HG02852 (cell line): ENCODE results near the gene PITPNM2.
A peak's percentile ranks its signal among the peaks of the same experiment; 100 is the strongest.
"Not testable (repeated sequence)": the region's sequence is repeated elsewhere in the genome, so short reads cannot be mapped to it uniquely, and the experiment has no call there.

Experiments used
- ATAC-seq: cut with Tn5 transposase; IDR thresholded peaks from one replicate; pipeline ENCODE4 v1.9.1; 2021; ENCODE audit warnings: mild to moderate bottlenecking, moderate library complexity; ENCODE audit not compliant: unreplicated experiment

PITPNM2 gene

DNA sequence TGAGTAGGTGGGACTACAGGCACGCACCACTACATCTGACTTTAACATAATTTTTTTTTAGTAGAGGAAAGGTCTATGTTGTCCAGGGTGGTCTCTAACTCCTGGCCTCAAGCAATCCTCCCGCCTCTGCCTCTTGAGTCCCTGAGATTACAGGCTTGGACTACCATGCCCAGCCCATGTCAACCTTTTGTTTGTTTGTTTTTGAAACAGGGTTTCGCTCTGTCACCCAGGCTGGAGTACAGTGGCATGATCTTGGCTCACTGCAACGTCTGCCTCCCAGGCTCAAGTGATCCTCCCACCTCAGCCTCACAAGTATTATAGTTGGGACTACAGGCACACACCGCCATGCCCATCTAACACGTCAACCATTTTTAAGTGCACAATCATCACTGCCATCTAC is 29.2 kb downstream of the PITPNM2 start:
- no peak for ATAC-seq

DNA sequence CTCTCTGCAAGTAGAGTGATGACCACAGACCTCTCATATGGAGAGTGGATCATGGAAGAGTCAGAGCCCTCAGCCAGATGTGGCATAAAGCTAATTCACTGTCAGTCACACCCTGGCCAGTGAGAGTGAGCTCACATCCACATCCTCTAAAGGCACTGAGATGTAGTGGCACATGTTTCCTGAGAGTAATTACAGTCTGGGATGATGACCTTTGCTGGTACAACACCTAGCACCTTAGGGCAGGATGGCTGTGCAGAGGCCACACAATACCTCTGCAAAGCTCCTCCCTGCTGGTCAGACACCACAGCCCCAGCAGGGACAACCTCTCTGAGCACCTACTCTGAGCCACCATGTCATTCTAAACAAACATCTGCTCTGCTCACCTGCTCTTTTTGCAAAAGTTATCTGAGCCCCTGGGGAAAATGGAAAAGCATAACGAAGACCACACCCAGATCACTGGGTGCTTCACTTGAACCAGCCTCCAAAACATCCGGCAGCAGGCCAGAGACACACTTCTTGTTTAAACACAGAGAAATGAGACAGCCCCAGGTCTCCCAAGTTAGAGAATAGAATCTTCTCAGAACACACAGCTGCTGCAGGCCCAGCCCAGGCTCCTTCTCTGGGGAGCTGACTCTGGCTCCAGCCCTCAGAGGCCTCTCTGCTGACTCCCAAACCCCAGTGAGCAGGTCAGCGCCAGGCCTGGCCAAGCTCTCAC is 30.3 kb downstream of the PITPNM2 start:
- ATAC-seq, result no peak

DNA sequence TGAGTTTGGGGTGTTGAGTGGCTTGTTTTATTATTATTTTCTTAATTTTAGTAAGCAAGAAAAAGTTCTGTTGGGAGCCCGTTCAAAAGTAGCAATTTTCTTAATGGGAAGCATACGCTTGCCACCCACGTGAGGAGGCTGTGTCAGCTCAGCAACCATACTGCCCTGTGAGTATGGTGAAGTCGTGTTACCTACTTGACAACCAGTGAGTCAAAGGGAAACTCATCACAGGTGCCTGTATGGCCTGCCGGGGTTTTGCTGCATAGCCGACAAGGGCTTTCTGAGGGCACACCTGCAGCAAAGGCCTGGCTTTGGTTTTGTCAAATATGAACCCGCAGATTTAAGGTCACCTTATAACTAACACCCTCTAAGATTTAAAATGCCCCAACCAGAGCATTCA is 31.1 kb downstream of the PITPNM2 start:
- ATAC-seq, result peak; percentile 90

DNA sequence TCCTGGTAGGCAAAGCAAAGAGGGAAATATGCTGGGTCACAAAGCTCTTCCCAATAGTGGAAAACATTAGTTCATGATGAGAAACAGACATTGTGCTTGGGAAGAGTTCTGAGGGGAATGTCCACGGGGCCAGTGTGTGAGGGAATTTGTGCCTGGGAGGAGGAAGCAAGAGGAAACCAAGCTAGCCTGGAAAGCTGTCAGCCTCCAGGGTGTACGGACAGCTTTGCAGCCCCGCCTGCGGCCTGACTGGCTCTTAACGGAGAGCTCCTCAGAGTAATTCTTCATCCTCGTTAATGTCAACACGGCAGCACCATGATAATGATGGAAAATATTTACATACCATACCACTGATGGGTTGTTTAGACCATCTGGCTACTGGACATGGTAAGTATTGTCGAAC is 32.4 kb downstream of the PITPNM2 start:
- ATAC-seq, result no peak

DNA sequence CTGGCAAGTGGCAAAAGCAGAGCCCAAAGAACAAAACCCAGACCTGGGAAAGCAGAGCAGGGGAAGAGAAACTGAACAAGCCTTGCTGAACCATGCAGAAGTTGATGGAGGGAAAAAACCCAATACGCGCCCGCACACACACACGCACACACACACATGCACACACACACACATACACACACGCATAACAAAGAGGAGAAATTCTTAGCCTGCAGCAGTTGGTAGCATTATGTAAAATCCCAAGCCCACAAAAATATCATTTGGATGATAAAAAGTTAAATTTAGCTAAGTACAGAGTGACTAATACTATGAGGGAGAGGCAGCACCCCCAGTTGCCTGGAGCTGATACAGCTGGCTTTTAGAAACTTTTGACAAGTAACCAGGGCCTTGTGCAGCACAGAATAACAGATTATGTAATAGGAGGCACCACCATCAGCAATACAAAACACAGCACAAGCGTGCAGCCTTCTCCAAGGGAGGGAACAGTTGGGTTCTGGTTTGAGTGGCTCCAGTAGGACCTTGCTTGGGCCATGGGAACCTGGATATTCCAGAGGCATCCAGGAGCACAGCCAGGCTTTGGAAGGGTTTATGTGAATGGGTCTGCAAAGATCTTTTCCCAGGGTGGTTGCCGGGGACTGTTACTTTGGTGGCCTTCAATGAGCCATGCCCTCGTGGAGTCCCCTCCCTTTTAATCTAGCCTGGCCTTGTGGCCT is 35.3 kb downstream of the PITPNM2 start:
- no peak for ATAC-seq

DNA sequence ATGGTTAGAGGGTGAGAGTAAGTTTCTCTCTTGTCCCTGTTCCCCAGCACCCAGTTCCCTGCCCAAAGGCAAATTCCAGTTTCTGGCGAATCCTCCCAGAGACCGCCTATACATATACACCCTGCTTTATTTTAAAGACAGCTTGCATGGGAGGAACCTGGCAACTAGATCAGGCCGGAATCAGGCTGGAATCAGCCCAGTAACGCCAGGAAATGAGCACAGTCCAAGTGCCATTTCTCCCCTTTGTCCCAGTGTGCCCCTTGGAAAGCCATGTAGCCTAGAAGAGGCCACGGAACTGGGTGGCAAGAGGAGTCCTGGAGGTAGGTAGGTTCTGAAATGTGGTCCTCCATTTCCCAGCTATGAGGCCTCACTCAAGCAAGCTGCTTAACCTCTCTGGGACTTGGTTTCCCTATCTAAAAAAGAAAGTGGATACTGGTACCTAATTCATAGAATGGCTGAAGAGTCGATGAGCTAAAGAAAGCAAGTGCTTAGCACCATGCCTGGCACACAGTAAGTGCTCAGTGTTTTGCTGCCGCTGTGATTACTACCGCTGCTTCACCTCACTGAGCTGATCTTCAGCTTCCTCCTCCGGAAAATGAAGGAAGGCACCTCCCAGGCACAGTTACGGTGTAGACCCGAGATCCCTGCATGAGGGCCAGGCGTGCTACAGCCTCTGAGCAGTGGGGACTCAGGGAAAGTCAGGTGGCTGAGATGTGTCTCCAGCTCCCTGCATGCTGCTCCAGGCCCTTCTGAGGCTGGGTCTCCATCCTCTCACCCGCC is 36.4 kb downstream of the PITPNM2 start:
- no peak for ATAC-seq

DNA sequence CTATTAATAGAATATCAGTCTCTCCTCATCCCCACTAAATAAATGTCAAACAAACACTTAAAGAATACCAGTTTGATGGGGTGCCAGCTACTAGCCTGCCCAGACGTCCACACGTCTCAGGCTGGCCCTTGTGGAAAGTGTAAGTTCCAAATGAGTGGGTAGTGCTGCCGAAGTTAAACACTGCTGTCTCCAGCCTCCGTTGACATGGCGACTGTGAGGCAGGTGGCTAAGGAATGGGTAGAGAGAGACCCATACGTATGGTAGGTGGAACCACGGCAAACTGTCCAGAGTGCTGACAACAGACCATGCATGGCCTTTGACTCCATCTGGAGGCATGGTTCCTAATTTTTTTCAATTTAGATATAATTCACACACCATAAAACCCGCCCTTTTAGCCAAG is 37.9 kb downstream of the PITPNM2 start:
- ATAC-seq, result no peak

DNA sequence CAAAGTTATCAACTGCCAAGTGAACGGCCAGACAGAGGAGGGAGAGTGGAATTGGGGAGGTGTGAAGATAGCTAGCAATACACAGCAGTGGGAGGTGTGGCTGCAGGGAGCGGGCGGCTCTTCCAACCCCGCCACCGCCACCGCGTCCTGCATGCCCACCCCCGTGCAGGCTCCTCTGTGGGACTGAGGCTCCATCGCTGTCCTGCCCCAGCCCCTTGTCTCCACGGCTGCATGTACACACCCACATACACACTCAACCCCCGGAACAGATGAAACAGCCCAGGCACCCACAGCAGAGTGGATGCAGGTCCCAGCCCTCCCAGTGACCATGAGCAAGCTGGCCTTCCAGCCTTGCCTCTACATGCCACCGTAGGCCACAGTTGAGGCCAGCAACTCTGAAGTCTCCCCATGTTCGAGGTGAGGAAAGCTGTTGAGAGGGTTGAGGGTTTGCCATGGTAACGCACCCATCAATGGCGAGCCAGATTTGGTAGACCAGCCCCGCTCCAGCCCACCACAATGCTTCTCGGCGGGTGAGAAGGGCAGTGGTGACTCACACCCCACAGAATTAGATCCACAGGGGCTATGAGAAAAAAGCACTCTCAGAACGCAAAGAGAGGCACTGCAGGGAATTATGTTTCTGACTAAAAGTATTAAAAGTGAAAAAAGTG is 39.3 kb downstream of the PITPNM2 start:
- no peak for ATAC-seq

DNA sequence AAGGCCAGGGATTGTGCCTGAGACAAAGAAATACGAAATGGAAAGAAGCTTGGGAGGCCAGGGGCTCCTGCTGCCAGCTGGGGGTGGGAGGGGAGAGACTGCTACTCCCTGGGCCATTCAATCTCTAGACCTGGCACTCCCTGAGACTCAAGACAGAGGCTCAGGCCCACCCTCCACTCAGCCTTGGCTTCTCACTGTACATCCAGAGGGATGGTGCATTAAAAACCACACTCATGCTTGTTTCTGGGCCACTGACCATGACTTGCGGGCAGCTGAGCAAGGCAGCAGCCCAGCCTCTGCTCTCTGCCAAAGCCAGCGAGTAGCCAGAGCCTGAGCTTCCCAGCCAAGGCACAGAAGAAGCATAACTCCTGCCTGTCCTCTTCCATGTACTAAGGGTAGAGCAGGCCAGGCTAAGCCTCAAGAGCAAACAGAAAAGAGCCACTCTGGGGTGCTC is 41.5 kb downstream of the PITPNM2 start:
- no peak for ATAC-seq

DNA sequence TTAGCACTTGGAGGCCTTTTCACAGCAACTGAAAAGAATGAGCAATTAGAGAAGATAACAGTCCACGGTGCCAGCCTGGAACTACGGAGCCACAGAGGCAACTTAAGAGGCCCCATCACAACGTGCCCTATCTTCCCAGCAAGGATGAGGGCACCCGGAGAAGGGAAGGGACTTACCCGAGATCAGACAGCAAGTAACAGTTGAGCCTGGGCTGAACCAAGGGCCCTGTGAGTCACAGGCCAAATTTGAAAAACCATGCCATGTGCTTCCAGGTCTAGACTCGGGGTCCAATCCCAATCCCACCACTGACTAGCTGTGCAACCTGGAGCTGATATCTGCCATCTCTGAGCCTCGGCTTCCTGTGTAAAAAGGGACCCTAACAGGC is 42.2 kb downstream of the PITPNM2 start:
- ATAC-seq, result no peak

DNA sequence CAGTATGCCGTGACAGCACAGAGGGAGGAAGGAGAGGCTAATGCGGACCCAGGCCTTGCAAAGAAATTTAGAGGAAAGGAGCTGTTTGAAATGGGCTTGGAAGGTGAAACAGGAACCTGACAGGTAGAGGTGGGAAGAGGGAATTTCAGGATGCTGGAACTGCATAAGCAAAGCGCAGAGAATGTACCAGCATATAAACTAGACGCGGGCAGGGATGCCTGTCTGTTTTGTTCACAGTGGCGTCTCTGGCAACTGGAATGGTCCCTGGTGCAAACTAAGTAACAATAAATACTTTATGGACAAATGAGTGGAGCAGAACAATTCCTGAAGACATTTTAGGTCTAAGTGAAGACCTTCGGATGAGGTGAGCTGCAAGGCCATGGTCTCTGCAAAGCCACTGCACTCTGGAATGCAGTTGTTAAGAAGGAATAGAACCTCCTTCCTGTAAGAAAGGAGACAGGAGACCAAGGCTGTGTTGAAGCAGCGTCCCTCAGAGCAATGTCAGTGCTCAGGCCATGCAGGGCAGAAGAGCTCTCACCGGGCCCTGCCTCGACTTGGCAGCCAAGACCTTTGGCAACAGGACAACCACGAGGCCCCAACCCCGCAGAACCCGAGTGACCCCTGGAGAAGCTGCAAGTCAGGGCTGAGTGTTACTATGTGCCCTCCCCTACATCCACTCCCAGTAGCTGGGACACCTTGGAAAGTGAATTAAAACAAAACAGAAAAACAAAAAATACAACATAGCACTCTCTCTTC is 42.8 kb downstream of the PITPNM2 start:
- ATAC-seq, result no peak

DNA sequence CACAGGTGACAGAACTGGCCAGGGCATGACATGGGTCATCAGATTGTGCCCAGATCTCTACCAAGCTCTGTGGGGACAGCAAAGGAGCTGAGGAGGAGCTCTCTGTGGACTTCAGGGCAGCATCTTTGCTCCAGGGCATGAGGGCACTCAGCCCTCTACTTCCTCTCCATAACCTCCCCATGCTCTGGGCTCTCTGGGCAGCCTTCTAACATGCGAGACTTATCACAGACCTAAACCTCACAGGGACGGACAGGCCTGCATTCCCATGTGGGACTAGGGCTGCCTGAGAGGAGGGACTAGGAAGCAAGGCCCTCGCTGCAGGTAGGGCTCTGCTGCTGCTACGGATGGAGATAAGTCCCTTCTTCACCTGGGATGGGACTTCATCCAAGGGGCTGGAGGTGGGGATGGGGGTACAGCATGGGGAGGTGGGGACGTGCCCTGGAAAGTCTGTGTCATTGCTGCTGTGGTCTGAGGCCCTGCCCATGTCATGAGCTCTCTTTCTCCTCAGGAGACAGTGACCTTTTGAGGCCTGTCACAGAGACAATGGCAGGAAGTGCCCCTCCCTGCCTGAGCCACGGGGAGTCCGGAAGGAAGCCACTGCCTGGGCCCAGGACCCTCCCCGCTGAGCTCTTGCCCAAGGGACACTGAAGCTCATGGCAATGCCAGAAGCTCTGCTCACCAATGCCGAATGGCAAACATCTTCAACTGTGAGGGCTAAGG is 44.1 kb downstream of the PITPNM2 start:
- no peak for ATAC-seq

DNA sequence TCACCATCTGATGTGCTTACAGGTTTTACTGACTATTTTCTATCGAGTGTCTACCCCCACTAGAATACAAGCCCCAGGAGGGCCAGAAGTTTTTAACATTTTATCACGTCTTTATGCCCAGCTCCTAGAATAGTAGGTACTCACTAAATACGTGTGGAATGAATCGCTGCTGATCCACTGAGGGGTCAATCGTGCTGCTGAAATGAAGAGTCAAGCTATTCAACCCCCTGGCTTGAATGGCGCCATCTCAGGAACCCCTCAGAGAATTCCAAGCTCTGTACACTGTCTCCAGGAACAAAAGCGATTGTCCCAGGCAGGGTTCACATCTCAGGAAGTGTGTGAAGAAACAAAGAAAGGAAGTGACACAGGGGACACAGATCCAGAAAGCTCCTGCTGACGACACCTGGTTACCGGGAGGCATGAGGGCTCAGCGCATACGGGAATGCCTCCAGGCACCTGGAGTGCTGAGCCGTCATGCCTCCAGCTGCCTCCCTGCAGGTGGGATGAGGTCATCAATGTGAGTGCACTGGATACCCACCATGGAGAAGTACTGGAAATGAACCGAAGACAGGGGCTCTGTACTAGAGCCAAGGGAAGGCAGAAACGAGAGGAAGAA is 45.6 kb downstream of the PITPNM2 start:
- ATAC-seq, result no peak

DNA sequence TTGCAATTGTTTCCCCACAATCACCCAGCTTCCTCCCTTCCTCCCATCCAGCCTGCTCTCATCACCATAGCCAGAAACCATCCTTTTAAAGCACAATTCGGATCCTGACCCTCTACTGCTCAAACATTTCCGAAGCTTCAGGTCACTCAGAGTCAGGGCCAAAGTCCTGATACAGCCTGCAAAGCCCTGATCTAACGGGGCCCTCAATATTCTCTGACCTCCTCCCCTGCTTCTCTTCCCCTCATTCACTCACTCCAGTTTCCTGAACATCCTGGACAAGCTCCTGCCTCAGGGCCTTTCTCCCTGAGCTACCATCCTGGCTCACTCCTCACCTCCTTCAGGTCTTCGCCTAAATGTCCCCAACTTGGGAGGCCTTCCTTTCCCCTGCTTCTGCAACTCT is 46.1 kb downstream of the PITPNM2 start:
- no peak for ATAC-seq

DNA sequence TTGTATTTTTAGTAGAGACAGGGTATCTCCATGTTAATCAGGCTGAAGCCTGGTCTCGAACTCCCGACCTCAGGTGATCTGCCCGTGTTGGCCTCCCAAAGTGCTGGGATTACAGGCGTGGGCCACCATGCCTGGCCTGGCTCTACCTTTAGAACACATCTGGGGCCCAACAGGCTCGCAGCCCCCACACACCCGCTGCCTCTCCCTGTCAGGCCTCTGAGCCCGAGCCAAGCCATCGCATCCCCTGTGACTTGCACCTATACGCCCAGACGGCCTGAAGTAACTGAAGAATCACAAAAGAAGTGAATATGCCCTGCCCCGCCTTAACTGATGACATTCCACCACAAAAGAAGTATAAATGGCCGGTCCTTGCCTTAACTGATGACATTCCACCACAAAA is 46.8 kb downstream of the PITPNM2 start:
- not testable (repeated sequence) for ATAC-seq

DNA sequence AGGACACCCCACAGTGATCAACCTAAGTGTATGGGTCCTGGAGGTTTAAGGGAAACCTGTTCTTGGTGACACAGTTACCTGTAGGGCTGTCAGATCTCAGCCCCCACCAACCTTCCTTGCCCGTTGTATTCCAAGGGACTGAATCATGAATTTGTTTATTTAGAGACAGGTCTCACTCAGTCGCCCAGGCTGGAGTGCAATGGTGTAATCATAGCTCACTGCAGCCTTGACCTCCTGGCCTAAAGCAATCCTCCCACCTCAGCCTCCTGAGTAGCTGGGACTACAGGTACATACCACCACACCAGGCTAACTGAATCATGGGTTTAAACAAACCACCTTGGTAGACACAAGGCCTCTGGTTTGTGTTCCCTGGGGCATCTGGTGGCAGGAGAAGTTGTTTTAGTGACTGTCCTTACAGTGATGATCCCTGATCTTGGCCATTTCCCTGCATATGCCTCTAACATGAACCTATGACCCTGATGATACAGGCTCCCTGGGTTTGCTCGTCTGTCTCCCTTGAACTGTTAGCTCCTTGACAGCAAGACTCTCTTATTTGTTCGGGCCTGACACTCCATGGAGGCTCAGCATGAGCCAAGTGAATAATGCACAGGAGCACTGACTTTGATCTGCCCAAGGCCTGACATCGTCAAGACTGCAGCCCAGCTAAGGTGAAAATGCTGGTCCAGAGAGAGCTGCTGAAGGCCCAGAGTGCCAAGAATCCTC is 47.9 kb downstream of the PITPNM2 start:
- ATAC-seq, result no peak

DNA sequence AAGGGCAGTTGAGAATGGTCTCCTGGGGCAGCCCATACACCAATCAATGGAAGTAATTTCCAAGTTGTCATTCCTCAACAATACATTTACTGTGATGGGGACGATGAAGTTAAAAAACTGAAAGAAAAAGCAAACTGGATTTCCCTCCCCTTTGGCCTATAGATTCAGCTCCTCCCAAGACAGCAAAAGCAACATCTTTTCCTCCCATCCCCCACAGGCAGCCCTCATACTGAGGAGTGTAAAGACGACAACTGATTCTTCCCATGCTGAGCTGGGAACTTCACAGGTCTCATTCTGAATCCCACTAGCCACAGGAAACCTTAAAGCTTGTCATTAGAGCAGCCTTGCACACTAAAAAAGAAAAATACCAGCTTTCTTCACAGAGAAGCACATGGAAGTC is 48.5 kb downstream of the PITPNM2 start:
- ATAC-seq, result no peak

DNA sequence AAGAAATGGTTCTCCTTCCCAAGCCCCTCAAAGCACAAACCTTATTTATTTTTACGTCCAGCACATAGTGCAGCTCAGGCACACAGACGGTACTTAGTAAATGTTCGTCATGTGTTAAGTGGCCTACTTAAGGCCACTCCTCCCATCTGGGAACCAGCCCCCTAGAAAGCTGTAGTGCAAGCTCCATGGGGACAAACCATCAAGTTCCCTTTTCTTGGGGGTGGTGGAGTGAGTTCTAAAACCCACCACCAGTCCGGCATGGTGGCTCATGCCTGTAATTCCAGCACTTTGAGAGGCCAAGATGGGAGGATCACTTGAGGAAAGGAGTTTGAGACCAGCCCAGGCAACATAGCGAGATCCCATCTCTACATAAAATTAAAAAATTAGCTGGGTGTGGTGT is 49.4 kb downstream of the PITPNM2 start:
- ATAC-seq, result no peak
